WI38 (cell line): Measurements from ENCODE around the gene INPP1.
A peak's percentile ranks its signal among the peaks of the same experiment; 100 is the strongest.

ENCODE experiments used
- H3K4me3 ChIP-seq: 2 replicates; pipeline ENCODE4 v1.5.1; 2011; ENCODE audit warnings: low read depth, mild to moderate bottlenecking, control low read depth, low read length
- TF ChIP-seq, protein P1 (sequence below): IDR thresholded peaks from 2 replicates; pipeline ENCODE4 v1.5.1; 2012; ENCODE audit warnings: low read depth, mild to moderate bottlenecking, control low read depth, low read length

Gene INPP1

GRCh38 chr2:190405070-190405469, 61.7 kb downstream of the INPP1 start:
- TF ChIP-seq, protein P1, sequence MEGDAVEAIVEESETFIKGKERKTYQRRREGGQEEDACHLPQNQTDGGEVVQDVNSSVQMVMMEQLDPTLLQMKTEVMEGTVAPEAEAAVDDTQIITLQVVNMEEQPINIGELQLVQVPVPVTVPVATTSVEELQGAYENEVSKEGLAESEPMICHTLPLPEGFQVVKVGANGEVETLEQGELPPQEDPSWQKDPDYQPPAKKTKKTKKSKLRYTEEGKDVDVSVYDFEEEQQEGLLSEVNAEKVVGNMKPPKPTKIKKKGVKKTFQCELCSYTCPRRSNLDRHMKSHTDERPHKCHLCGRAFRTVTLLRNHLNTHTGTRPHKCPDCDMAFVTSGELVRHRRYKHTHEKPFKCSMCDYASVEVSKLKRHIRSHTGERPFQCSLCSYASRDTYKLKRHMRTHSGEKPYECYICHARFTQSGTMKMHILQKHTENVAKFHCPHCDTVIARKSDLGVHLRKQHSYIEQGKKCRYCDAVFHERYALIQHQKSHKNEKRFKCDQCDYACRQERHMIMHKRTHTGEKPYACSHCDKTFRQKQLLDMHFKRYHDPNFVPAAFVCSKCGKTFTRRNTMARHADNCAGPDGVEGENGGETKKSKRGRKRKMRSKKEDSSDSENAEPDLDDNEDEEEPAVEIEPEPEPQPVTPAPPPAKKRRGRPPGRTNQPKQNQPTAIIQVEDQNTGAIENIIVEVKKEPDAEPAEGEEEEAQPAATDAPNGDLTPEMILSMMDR, result no peak

GRCh38 chr2:190405995-190406394, 62.6 kb downstream of the INPP1 start:
- no peak overlapping the region for H3K4me3 ChIP-seq
- TF ChIP-seq, protein P1, result no peak

More at GRCh38 chr2:190405070-190405469, 61.7 kb downstream of the INPP1 start:
- no peak overlapping the region for H3K4me3 ChIP-seq

DNA sequence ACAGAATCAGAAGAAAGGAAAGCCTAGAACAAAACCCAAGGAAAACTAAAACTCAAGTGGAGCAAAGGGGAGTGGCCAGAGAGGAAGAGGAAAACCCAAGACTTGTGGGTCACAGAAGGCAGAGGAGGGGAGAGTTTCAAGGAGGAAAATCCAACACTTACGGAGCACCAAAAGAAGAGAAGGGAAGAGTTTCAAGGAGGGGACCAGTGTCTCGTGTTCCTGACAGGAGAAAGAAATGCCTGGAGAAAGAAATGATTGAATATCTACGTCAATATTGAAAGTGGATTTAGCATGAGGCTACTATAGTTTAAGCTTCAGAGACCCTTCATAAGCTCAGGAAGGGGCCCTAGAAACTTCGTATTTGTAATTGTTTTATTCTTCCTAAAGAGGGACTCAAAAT, 63.4 kb downstream of the INPP1 start:
- H3K4me3 ChIP-seq, result no peak overlapping the region
- TF ChIP-seq, protein P1, result no peak

GRCh38 chr2:190407246-190407661, 63.9 kb downstream of the INPP1 start:
- TF ChIP-seq, protein P1, result no peak
- no peak overlapping the region for H3K4me3 ChIP-seq

DNA sequence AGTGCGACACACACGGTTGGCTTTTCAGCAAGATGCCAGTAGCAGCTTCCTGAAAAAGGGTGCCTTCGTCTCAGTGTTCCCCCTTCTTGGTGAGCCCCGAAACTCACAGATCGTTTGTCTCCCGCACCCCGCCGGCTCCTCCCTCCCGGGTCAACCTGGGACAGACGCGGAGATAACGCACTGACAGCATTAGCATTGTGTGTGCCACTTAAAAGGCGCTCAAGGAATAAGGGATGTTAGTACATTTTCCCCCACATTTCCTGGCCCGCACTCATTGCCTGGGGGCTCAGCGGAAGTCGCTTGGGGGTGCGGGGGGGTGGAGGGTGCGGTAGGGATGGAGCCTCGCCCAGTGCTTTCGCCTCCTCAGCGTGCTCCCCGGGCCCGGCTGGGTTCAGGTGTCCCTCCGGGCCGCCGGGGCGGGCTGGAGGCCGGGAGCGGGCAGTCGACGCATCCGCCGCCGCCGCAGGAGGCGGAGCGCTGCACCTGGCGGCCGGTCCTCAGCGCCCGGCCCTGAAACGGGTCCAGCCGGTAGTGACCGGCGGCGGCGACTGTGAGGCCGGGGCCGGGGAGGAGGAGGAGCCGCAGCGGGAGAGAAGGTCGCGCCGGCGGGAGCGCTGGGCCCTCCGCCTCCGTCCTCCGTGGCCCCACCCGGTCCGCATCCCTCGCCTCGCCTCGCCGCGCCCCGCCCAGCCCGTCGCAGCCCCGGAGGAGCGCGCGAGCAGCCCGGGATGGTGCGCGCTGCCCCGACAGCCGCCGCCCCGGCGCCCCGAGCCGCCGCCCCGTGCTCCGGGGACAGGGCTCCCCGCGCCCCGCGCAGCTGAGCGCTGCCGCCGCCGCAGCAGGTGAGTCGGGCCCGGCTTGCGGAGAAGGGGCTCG, 64.5 kb downstream of the INPP1 start, which contains the start of gene MFSD6:
Gene MFSD6 (plus strand): TSS at position 694 of the 876 bp plus-strand sequence. CDS start 27,675 bp downstream, outside the sequence.
- H3K4me3 ChIP-seq, result peak within 1 kb of the TSS; percentile 58

DNA sequence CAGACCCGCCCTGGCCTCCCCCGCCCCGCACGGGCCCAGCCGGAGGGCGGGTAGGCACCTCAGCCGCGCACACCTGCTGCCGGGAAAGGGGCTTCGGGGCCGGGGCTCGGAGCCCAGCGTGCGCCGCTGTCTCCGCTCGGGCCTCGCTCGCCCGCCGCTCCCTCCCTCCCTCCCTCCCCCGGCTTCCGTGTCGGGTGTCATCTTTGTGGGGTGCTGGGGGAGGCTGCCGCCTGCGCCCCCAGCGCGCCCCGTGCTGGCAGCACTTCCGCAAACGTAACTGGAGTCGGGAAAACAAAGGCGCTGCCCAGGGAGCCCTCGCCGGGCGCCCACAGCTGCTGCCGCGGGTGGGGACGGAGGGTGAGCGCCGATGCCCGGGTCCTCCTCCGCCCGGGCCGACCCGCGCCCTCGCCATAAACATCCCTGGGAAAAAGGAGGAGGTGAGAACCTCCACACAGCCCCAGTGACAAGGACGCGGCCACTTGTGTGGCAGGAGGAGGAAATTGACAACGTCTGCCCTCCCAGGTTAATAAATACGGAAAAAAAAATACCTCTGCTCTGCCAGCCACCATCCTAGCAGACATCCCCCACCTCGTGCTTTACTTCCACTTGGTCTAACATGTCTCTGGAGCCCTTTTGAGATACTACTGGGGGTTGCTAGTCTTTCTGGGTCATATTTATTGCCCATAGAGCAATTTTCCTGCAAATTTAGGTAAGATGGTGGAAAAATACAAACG, 65.3 kb downstream of the INPP1 start:
- TF ChIP-seq, protein P1, result no peak
- peak overlapping the region; percentile 58 for H3K4me3 ChIP-seq

More for the DNA sequence above, 64.5 kb downstream of the INPP1 start, which contains the start of gene MFSD6:
- TF ChIP-seq, protein P1, result no peak
